Aorta (tissue), 5 donors: ENCODE data around the gene ALDH3A1. TPM values are rescaled to one million over a fixed set of nuclear protein-coding genes. Genes with fewer than 3 reads are reported as not detected.

ENCODE experiments used
- ATAC-seq: fragments of 200-7000 bp; cut with Tn5 transposase; one replicate; pipeline ENCODE4 v1.9.1; 2022; ENCODE audit warnings: moderate library complexity; ENCODE audit not compliant: low FRiP score
- DNase-seq, 2 donors: peaks; one replicate each; pipeline ENCODE4 v3.0.0-alpha.2; 2020
- H3K27ac ChIP-seq, 2 donors: one replicate each; pipeline ENCODE4 v1.5.1; 2013; ENCODE audit warnings: low read length in 2 of 2, mild to moderate bottlenecking in 2 of 2, moderate library complexity in 2 of 2, control low read depth in 1 of 2, inconsistent platforms in 1 of 2, low read depth in 1 of 2
- H3K27me3 ChIP-seq, 2 donors: one replicate each; pipeline ENCODE4 v1.6.1; 2013; ENCODE audit warnings: control low read depth in 1 of 2, low read length in 1 of 2, mild to moderate bottlenecking in 1 of 2, moderate library complexity in 1 of 2; ENCODE audit not compliant: insufficient read depth in 2 of 2, control insufficient read depth in 1 of 2
- H3K36me3 ChIP-seq, 2 donors: one replicate each; pipeline ENCODE4 v1.6.1; 2013; ENCODE audit warnings: control low read depth in 1 of 2, low read length in 1 of 2, mild to moderate bottlenecking in 1 of 2; ENCODE audit not compliant: insufficient read depth in 2 of 2, control insufficient read depth in 1 of 2
- H3K4me1 ChIP-seq, 2 donors: one replicate each; pipeline ENCODE4 v1.6.1; 2013; ENCODE audit warnings: low read length in 2 of 2, control low read depth in 1 of 2, mild to moderate bottlenecking in 1 of 2, moderate library complexity in 1 of 2; ENCODE audit not compliant: insufficient read depth in 2 of 2, control insufficient read depth in 1 of 2
- H3K4me3 ChIP-seq, 2 donors: one replicate each; pipeline ENCODE4 v1.5.1; 2013; ENCODE audit warnings: low read length in 2 of 2, control low read depth in 1 of 2, mild to moderate bottlenecking in 1 of 2
- H3K9me3 ChIP-seq: one replicate; pipeline ENCODE4 v1.6.1; 2013; ENCODE audit warnings: mild to moderate bottlenecking, low read length; ENCODE audit not compliant: control insufficient read depth
- WGBS, 2 donors: extraction: QIAGEN DNeasy Blood & Tissue Kit; methylation state at CpG; one replicate each; pipeline ENCODE4 v1.1.7; 2013; 5-methylcytosine and 5-hydroxymethylcytosine counted together
- intact Hi-C, 2 donors: fragments of 100-400 bp; cut with DNase I; formaldehyde crosslinking; loops; one replicate each; pipeline versions ENCODE4 v1.14.2 to v1.15.0; 2022
- polyA plus RNA-seq, 2 donors: library from polyadenylated mRNA; stranded (reverse); fragments of 200-250 nt; gene quantifications; one replicate each; pipeline ENCODE4 v1.2.3, GENCODE V29; 2013
- total RNA-seq, 2 donors: library from RNA; stranded (reverse); fragmentation: NEBNext Ultra II Directional; extraction: Animal tissue kit (Norgen Biotek cat#: 25700); gene quantifications; one replicate each; pipeline ENCODE4 v1.2.1, GENCODE V29; 2021
- donor health status: healthy with polysubstance abuse.
- donor health status: Bipolar disorder and iron deficiency.
- donor health status: DM: no; HTN: no; CAD: no.
- donor health status: DM: no; HTN: no; CAD: no.
- donor health status: DM: yes; HTN: yes; CAD: no.

Gene ALDH3A1
- total and polyA plus RNA-seq, 4 donors, result 0.27 to 2.4 (median 1.0) TPM

- 93% methylated on average over 20 of the region's 20 CpGs for WGBS, 2 donors
- H3K27ac ChIP-seq, result no peak overlapping the region
- intact Hi-C loops, result no loop called here
- H3K9me3 ChIP-seq, result no peaks in the 10 kb centered on the region
- H3K4me3 ChIP-seq, result no peak overlapping the region
- no peaks in the 10 kb centered on the region for H3K27me3 ChIP-seq
- H3K36me3 ChIP-seq, result no peaks in the 10 kb centered on the region
- DNase-seq (no peak), ATAC-seq (no peak)
- no peaks in the 10 kb centered on the region for H3K4me1 ChIP-seq
These were observed 1.6 kb downstream of the ALDH3A1 start for GRCh38 chr17:19746517-19746916.

GRCh38 chr17:19744922-19745757, 3.0 kb downstream of the ALDH3A1 start:
- intact Hi-C loops, result no loop called here
- H3K27ac ChIP-seq, result no peak overlapping the region
- no peak overlapping the region for H3K4me3 ChIP-seq
- H3K36me3 ChIP-seq, result no peaks in the 10 kb centered on the region
- no peaks in the 10 kb centered on the region for H3K27me3 ChIP-seq
- DNase-seq, result peak; percentile 95 to 98
- no peaks in the 10 kb centered on the region for H3K9me3 ChIP-seq
- WGBS, 2 donors, result 24 to 26% methylated on average over 46 to 50 of the region's 50 CpGs
- peak; percentile 90 for ATAC-seq
- no peaks in the 10 kb centered on the region for H3K4me1 ChIP-seq

GRCh38 chr17:19744492-19744891, 3.6 kb downstream of the ALDH3A1 start:
- intact Hi-C loops, result no loop called here
- ATAC-seq, result peak; percentile 12
- Histone ChIP-seq H3K4me1 (no peaks in the 10 kb centered on the region), H3K27me3 (no peaks in the 10 kb centered on the region), H3K27ac (no peak overlapping the region), H3K4me3 (no peak overlapping the region), H3K9me3 (no peaks in the 10 kb centered on the region), H3K36me3 (no peaks in the 10 kb centered on the region)
- WGBS, 2 donors, result 9 to 21% methylated on average over 8 to 26 of the region's 26 CpGs
- no peak for DNase-seq

- Histone ChIP-seq H3K4me3 (no peak overlapping the region), H3K9me3 (no peaks in the 10 kb centered on the region), H3K36me3 (no peaks in the 10 kb centered on the region), H3K27me3 (no peaks in the 10 kb centered on the region), H3K27ac (no peak overlapping the region), H3K4me1 (no peaks in the 10 kb centered on the region)
- 96 to 97% methylated on average over 34 of the region's 34 CpGs for WGBS, 2 donors
- no peak for DNase-seq
- no peak for ATAC-seq
- intact Hi-C loops, result no loop called here
These were observed 4.7 kb downstream of the ALDH3A1 start for GRCh38 chr17:19743101-19744100.

- no peaks in the 10 kb centered on the region for H3K36me3 ChIP-seq
- intact Hi-C loops, result no loop called here
- no peak overlapping the region for H3K4me3 ChIP-seq
- no peaks in the 10 kb centered on the region for H3K4me1 ChIP-seq
- H3K27ac ChIP-seq, result no peak overlapping the region
- ATAC-seq (no peak), DNase-seq (no peak)
- WGBS, 2 donors, result 94 to 95% methylated on average over 10 of the region's 10 CpGs
- H3K27me3 ChIP-seq, result no peaks in the 10 kb centered on the region
- H3K9me3 ChIP-seq, result no peaks in the 10 kb centered on the region
These were observed 5.6 kb downstream of the ALDH3A1 start for GRCh38 chr17:19742495-19742894.

GRCh38 chr17:19741832-19742457, 6.2 kb downstream of the ALDH3A1 start:
- H3K9me3 ChIP-seq, result no peaks in the 10 kb centered on the region
- no peaks in the 10 kb centered on the region for H3K36me3 ChIP-seq
- WGBS, 2 donors, result 90 to 92% methylated on average over 14 of the region's 14 CpGs
- no peak overlapping the region for H3K4me3 ChIP-seq
- intact Hi-C loops, result no loop called here
- no peaks in the 10 kb centered on the region for H3K4me1 ChIP-seq
- ATAC-seq (no peak), DNase-seq (no peak)
- H3K27me3 ChIP-seq, result no peaks in the 10 kb centered on the region
- H3K27ac ChIP-seq, result no peak overlapping the region

- H3K27ac ChIP-seq, result no peak overlapping the region
- no peaks in the 10 kb centered on the region for H3K9me3 ChIP-seq
- intact Hi-C loops, result no loop called here
- ATAC-seq (no peak), DNase-seq (no peak)
- 93 to 94% methylated on average over 7 of the region's 7 CpGs for WGBS, 2 donors
- no peaks in the 10 kb centered on the region for H3K4me1 ChIP-seq
- H3K4me3 ChIP-seq, result no peak overlapping the region
- no peaks in the 10 kb centered on the region for H3K36me3 ChIP-seq
- no peaks in the 10 kb centered on the region for H3K27me3 ChIP-seq
These were observed 7.2 kb downstream of the ALDH3A1 start for GRCh38 chr17:19740933-19741332.

GRCh38 chr17:19739241-19740201, 8.6 kb downstream of the ALDH3A1 start:
- intact Hi-C loops, result no loop called here
- H3K27me3 ChIP-seq, result no peaks in the 10 kb centered on the region
- H3K4me3 ChIP-seq, result no peak overlapping the region
- H3K36me3 ChIP-seq, result no peaks in the 10 kb centered on the region
- H3K27ac ChIP-seq, result no peak overlapping the region
- no peaks in the 10 kb centered on the region for H3K4me1 ChIP-seq
- WGBS, 2 donors, result 93 to 94% methylated on average over 26 of the region's 26 CpGs
- ATAC-seq (no peak), DNase-seq (no peak)
- no peaks in the 10 kb centered on the region for H3K9me3 ChIP-seq
